Endodermal cell (in vitro differentiated cells): ENCODE results near the gene TECPR1. TPM values are rescaled to one million over a fixed set of nuclear protein-coding genes. Genes with fewer than 3 reads are reported as not detected.
A peak's percentile ranks its signal among the peaks of the same experiment; 100 is the strongest.

Source experiments
- DNase-seq: peaks from one replicate; pipeline ENCODE4 v3.0.0-alpha.2; 2017
- H3K27ac ChIP-seq: 2 replicates; pipeline ENCODE4 v1.5.1; 2013; ENCODE audit warnings: mild to moderate bottlenecking, low read depth, low read length, moderate library complexity
- H3K27me3 ChIP-seq: 2 replicates; pipeline ENCODE4 v1.6.1; 2013; ENCODE audit warnings: mild to moderate bottlenecking, low read length, moderate library complexity; ENCODE audit not compliant: insufficient read depth, control insufficient read depth, poor library complexity, severe bottlenecking
- H3K36me3 ChIP-seq: 2 replicates; pipeline ENCODE4 v1.7.0; 2013; ENCODE audit warnings: mild to moderate bottlenecking, low read length, moderate library complexity; ENCODE audit not compliant: control insufficient read depth, insufficient read depth
- H3K4me1 ChIP-seq: one replicate; pipeline ENCODE4 v1.7.0; 2013; ENCODE audit warnings: low read length; ENCODE audit not compliant: control insufficient read depth, insufficient read depth
- H3K4me3 ChIP-seq: 2 replicates; pipeline ENCODE4 v1.5.1; 2013; ENCODE audit warnings: mild to moderate bottlenecking, low read length, moderate library complexity
- H3K9ac ChIP-seq: 2 replicates; pipeline ENCODE4 v1.6.1; 2013; ENCODE audit warnings: mild to moderate bottlenecking, low read length, moderate library complexity; ENCODE audit not compliant: poor library complexity, severe bottlenecking; ENCODE audit errors: extremely low read depth
- H3K9me3 ChIP-seq: 2 replicates; pipeline ENCODE4 v1.6.1; 2013; ENCODE audit warnings: mild to moderate bottlenecking, low read length, moderate library complexity; ENCODE audit not compliant: control insufficient read depth
- H3K27ac Mint-ChIP-seq: 2 replicates; pipeline ENCODE4 v1.8.0; 2020; ENCODE audit warnings: mixed read lengths
- H3K27me3 Mint-ChIP-seq: 2 replicates; pipeline ENCODE4 v1.8.0; 2021; ENCODE audit warnings: mild to moderate bottlenecking, mixed read lengths; ENCODE audit not compliant: insufficient read depth
- H3K36me3 Mint-ChIP-seq: 2 replicates; pipeline ENCODE4 v1.8.0; 2020; ENCODE audit warnings: low read depth, mixed read lengths
- H3K4me1 Mint-ChIP-seq: 2 replicates; pipeline ENCODE4 v1.8.0; 2020; ENCODE audit warnings: mixed read lengths
- H3K4me3 Mint-ChIP-seq: 2 replicates; pipeline ENCODE4 v1.8.0; 2020; ENCODE audit warnings: mild to moderate bottlenecking, moderate library complexity, mixed read lengths
- H3K9me3 Mint-ChIP-seq: 2 replicates; pipeline ENCODE4 v1.8.0; 2020; ENCODE audit warnings: mild to moderate bottlenecking, mixed read lengths
- WGBS, 2 experiments: methylation state at CpG; one replicate each; pipeline versions ENCODE4 v1.1.5 to v1.1.7; 2013; ENCODE audit warnings: missing lambda C conversion rate in 2 of 2, mixed read lengths in 1 of 2; ENCODE audit not compliant: insufficient coverage in 1 of 2, insufficient read length in 1 of 2; 5-methylcytosine and 5-hydroxymethylcytosine counted together
- total RNA-seq, 2 donors: library from RNA; stranded (reverse); fragmentation: NEBNext Ultra II Directional in 1 of 2; extraction: Animal tissue kit (Norgen Biotek cat#: 25700) in 1 of 2; gene quantifications; 2 replicates in 1 of 2; 3 replicates in 1 of 2; pipeline ENCODE4 v1.2.1, GENCODE V29; 2021
- TF ChIP-seq, protein P1 (sequence below): fragments of 200-600 bp; sonication (generic); conservative IDR thresholded peaks from 2 replicates; pipeline ENCODE4 v1.5.0; 2021; ENCODE audit warnings: antibody characterized with exemption, mild to moderate bottlenecking

TECPR1 gene
- total RNA-seq, 2 donors from 2014 or later, result 27.2 to 32.0 TPM

DNA sequence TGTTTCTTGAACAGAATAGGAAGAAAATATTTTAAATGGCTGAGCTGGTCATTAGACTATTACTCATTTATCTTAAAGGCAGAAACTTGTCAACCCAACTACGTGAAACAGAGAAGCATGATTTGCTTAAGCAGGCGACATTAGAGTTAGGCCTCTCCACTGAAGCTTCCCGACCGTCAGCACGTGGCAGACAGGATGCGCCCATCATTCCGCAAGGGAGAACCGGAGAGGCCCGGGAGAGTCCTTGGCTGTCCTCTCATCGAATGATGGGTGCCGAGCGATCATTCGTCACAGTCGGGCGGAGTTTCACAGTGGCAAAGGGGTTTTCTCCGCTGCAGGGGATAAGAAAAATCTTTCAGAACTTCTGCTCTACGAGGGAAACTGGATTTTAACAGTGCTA, 41.2 kb upstream of the TECPR1 start:
- Histone ChIP-seq H3K9ac (no peak overlapping the region), H3K27ac (no peak overlapping the region), H3K36me3 (peaks cover 43% of the 10 kb centered on the region), H3K9me3 (no peaks in the 10 kb centered on the region), H3K27me3 (no peaks in the 10 kb centered on the region), H3K4me1 (no peaks in the 10 kb centered on the region), H3K4me3 (no peak overlapping the region)
- TF ChIP-seq, protein P1, sequence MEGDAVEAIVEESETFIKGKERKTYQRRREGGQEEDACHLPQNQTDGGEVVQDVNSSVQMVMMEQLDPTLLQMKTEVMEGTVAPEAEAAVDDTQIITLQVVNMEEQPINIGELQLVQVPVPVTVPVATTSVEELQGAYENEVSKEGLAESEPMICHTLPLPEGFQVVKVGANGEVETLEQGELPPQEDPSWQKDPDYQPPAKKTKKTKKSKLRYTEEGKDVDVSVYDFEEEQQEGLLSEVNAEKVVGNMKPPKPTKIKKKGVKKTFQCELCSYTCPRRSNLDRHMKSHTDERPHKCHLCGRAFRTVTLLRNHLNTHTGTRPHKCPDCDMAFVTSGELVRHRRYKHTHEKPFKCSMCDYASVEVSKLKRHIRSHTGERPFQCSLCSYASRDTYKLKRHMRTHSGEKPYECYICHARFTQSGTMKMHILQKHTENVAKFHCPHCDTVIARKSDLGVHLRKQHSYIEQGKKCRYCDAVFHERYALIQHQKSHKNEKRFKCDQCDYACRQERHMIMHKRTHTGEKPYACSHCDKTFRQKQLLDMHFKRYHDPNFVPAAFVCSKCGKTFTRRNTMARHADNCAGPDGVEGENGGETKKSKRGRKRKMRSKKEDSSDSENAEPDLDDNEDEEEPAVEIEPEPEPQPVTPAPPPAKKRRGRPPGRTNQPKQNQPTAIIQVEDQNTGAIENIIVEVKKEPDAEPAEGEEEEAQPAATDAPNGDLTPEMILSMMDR, result no peak
- H3K36me3 Mint-ChIP-seq, result peaks cover 30% of the 10 kb centered on the region
- H3K4me1 Mint-ChIP-seq, result no peaks in the 10 kb centered on the region
- no peak overlapping the region for H3K4me3 Mint-ChIP-seq
- DNase-seq, result no peak
- no peaks in the 10 kb centered on the region for H3K9me3 Mint-ChIP-seq
- WGBS, 2 experiments, result 93 to 94% methylated on average over 17 of the region's 17 CpGs
- H3K27me3 Mint-ChIP-seq, result no peaks in the 10 kb centered on the region
- H3K27ac Mint-ChIP-seq, result no peak overlapping the region

DNA sequence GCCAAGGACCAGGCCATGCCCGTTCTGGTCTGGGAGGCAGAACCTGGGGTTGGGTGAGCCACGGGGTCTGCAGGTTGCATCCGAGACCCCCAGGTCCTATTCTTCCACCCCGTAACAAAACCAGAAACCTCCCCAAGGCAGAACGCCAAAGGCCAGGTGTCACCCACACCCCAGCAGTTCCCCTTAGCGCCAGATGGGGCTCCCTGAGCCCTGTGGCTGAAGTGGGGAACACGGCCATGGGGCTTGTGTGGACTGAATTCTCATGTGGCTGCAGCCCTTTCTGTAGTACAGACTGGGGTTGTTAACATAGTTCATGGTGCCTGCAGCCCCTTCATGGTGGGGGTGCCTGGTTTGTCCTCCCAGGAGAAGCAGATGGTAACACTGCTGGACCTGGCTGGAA, 39.7 kb upstream of the TECPR1 start:
- Histone ChIP-seq H3K9ac (no peak overlapping the region), H3K9me3 (no peaks in the 10 kb centered on the region), H3K27me3 (no peaks in the 10 kb centered on the region), H3K4me3 (no peak overlapping the region), H3K36me3 (peaks cover 49% of the 10 kb centered on the region), H3K27ac (no peak overlapping the region), H3K4me1 (no peaks in the 10 kb centered on the region)
- DNase-seq, result no peak
- H3K36me3 Mint-ChIP-seq, result peaks cover 27% of the 10 kb centered on the region
- WGBS, 2 experiments, result 90 to 93% methylated on average over 2 to 7 of the region's 7 CpGs
- no peaks in the 10 kb centered on the region for H3K27me3 Mint-ChIP-seq
- TF ChIP-seq, protein P1, result peak; percentile 48
- H3K27ac Mint-ChIP-seq, result no peak overlapping the region
- no peaks in the 10 kb centered on the region for H3K9me3 Mint-ChIP-seq
- no peaks in the 10 kb centered on the region for H3K4me1 Mint-ChIP-seq
- H3K4me3 Mint-ChIP-seq, result no peak overlapping the region

DNA sequence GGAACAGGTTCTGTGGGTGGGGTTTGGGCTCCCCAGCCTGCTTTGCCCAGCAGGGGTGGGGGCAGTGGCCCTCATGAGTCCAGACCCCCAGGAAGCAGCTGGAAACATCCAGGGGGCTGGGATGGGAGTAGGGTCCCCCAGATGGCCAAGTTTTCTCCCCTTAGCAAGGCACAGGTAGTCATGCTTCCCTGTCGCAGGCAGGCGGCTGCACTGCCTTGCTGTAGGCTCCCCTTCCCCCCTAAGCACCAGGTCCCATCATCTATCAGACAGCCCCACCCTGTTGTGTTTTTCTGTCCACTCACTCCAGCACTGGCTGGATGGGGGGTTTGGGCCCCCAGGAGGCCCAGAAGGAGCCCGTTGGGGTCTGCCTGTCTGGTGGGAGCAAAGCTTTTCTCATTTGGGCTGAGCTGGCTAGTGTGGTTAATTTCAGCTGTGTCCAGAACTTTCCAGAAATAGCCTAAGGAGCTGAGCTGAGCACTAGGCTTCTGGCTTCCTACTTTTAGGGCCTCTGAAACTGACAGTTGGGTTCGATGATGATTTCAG, 37.4 kb upstream of the TECPR1 start:
- Histone ChIP-seq H3K4me1 (no peaks in the 10 kb centered on the region), H3K27ac (no peak overlapping the region), H3K9me3 (no peaks in the 10 kb centered on the region), H3K9ac (no peak overlapping the region), H3K4me3 (no peak overlapping the region), H3K27me3 (no peaks in the 10 kb centered on the region), H3K36me3 (peaks cover 46% of the 10 kb centered on the region)
- no peak overlapping the region for H3K4me3 Mint-ChIP-seq
- H3K9me3 Mint-ChIP-seq, result no peaks in the 10 kb centered on the region
- 92 to 97% methylated on average over 4 of the region's 4 CpGs for WGBS, 2 experiments
- H3K4me1 Mint-ChIP-seq, result peaks cover 12% of the 10 kb centered on the region
- TF ChIP-seq, protein P1, result no peak
- H3K27ac Mint-ChIP-seq, result no peak overlapping the region
- H3K27me3 Mint-ChIP-seq, result no peaks in the 10 kb centered on the region
- no peak for DNase-seq
- H3K36me3 Mint-ChIP-seq, result peaks cover 24% of the 10 kb centered on the region
